ENCODE results near the gene TAGLN.

Gene TAGLN

GRCh38 chr11:117232092-117232878 is 33.1 kb downstream of the TAGLN start, which contains the start of gene RNF214:
TSS of gene RNF214 (plus strand) at chr11:117232671. CDS start at chr11:117234273, 1,602 bp downstream.
- DNase-seq: peak; percentile 61

- DNase-seq: no peak
These were observed 33.8 kb downstream of the TAGLN start for GRCh38 chr11:117232911-117233409.

GRCh38 chr11:117238221-117238620 is 39.1 kb downstream of the TAGLN start:
- DNase-seq: no peak

GRCh38 chr11:117239295-117239694 is 40.1 kb downstream of the TAGLN start:
- DNase-seq: no peak

- no peak for DNase-seq
These were observed 49.2 kb downstream of the TAGLN start for GRCh38 chr11:117248341-117248740.

GRCh38 chr11:117249571-117249970 is 50.4 kb downstream of the TAGLN start:
- no peak for DNase-seq

GRCh38 chr11:117251506-117251905 is 52.3 kb downstream of the TAGLN start:
- no peak for DNase-seq

GRCh38 chr11:117255966-117256365 is 56.8 kb downstream of the TAGLN start:
- DNase-seq: no peak

GRCh38 chr11:117256573-117256972 is 57.4 kb downstream of the TAGLN start:
- DNase-seq: no peak
